Stimulated activated CD8-positive, alpha-beta memory T cell treated with anti-CD3 and anti-CD28 coated beads, Interleukin-12 subunit alpha, Interleukin-12 subunit beta, amount 100 ng/mL, for 1 hour (primary cell): ENCODE data around the gene PLEKHS1.
"Not testable (repeated sequence)": the region's sequence is repeated elsewhere in the genome, so short reads cannot be mapped to it uniquely, and the experiment has no call there.

Source experiments
- DNase-seq: peaks from one replicate; pipeline ENCODE4 v3.0.0-alpha.2; 2020; ENCODE audit warnings: low read depth

PLEKHS1 gene

DNA sequence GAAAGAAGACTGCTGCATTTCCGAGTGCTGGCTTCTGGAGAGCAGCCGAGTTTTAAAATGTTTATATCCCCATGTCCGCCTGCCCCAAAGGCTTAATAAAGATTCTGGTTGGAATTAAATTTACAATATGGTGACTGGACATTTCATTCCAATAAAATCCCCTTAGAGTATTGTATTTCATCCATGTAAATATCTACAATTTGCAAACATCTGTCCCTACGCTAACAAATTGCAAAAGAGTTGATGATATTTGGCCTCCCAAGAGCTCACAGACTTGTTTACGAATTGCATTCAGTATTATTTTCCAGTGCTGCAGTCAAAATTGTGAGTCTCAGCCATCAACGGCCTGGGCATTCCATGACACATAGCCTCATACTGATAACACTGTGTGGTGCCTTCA lies 50.1 kb downstream of the PLEKHS1 start:
- DNase-seq: no peak

DNA sequence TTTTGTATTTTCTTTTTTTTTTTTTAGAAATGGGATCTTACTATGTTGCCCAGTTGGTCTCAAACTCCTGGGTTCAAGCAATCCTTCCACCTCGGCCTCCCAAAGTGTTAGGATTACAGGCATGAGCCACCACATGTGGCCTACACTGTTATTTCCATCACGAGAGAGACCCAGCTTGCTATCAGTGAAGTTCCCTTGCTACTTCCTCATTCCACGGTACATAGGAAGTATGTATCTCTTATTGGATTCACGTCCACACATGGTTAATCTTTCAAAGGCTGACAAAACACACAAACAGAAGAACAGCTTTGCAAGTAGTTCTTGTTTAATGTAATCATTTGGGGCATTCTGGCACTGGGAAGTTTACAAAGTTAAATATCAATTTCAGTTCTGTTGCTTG lies 51.5 kb downstream of the PLEKHS1 start:
- no peak for DNase-seq

- DNase-seq: no peak
Measured at GRCh38 chr10:113806503-113806902, 55.0 kb downstream of the PLEKHS1 start.

- DNase-seq: no peak
Measured at GRCh38 chr10:113808168-113808567, 56.7 kb downstream of the PLEKHS1 start.

- not testable (repeated sequence) for DNase-seq
Measured at GRCh38 chr10:113814700-113815099, 63.2 kb downstream of the PLEKHS1 start.

DNA sequence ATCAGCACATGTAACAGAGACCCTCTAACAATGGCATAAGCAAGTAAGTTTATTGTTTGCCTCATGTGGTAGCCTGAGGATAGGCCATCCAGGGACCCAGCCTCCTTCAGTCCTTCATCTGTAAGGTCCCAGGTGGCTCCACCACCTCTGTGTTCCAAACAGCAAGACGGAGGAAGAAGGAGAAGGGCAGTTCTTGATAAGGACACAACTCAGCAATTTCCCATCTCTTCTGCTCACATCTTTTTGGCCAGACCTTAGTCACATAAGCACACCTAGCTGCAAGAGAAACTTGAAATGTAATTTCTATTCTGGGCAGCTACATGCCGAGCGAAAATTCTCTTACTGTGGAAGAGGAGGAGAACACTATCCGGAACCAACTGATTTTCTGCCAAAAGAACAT lies 68.5 kb downstream of the PLEKHS1 start:
- no peak for DNase-seq

DNA sequence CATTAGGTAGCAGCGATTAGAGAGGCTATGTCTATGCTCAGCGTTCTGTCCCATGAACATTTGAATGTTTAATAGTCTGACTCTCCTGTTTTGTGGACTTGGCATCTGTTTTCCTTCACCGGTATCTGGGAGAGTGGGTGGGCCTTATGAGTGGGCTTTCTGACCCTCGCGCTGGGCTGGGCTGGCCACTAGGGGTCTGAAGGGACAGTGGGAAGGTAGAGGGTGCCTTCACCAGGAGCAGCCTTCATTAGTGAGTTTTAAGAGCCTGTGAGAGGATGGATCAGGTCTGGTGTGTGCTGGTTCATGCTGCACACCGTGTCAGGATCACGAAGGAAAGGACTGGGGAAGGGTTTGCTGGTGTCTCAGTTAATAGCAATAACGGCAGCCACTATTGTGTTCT lies 69.0 kb downstream of the PLEKHS1 start:
- DNase-seq: no peak

DNA sequence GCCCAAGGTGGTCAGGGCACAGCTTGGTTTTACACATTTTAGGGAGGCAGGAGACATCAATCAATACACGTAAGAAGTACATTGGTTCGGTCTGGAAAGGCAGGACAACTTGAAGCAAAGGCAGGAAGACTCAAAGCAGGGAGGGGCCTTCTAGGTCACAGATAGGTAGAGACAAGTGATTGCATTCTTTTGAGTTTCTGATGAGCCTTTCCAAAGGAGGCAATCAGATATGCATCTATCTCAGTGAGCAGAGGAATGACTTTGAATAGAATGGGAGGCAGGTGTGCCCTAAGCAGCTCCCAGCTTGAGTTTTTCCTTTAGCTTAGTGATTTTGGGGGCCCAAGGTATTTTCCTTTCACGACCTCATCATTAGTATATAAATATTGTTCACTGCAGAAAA lies 69.8 kb downstream of the PLEKHS1 start:
- not testable (repeated sequence) for DNase-seq

GRCh38 chr10:113822174-113822573 lies 70.7 kb downstream of the PLEKHS1 start:
- DNase-seq: no peak

- DNase-seq: no peak
Measured at GRCh38 chr10:113823389-113823788, 71.9 kb downstream of the PLEKHS1 start.

GRCh38 chr10:113825791-113826190 lies 74.3 kb downstream of the PLEKHS1 start:
- no peak for DNase-seq

GRCh38 chr10:113828567-113828966 lies 77.1 kb downstream of the PLEKHS1 start:
- not testable (repeated sequence) for DNase-seq
